Esophagus squamous epithelium (tissue), 4 donors: ENCODE measurements around the gene LCOR.

Experiments
- POLR2A ChIP-seq, 4 donors: fragments of 450-650 bp; IDR thresholded peaks; one replicate each; pipeline ENCODE4 v1.6.1; 2017; ENCODE audit warnings: antibody characterized with exemption in 4 of 4, mild to moderate bottlenecking in 4 of 4, moderate library complexity in 3 of 4
- TF ChIP-seq, protein P1 (sequence below), 6 experiments: fragments of 450-650 bp in 4 of 6; fragments of 200-600 bp in 2 of 6; sonication (generic) in 2 of 6; IDR thresholded peaks; one replicate each; pipeline ENCODE4 v1.5.1; 2016 to 2019; ENCODE audit warnings: antibody characterized with exemption in 6 of 6, mild to moderate bottlenecking in 4 of 6, moderate library complexity in 4 of 6

DNA sequence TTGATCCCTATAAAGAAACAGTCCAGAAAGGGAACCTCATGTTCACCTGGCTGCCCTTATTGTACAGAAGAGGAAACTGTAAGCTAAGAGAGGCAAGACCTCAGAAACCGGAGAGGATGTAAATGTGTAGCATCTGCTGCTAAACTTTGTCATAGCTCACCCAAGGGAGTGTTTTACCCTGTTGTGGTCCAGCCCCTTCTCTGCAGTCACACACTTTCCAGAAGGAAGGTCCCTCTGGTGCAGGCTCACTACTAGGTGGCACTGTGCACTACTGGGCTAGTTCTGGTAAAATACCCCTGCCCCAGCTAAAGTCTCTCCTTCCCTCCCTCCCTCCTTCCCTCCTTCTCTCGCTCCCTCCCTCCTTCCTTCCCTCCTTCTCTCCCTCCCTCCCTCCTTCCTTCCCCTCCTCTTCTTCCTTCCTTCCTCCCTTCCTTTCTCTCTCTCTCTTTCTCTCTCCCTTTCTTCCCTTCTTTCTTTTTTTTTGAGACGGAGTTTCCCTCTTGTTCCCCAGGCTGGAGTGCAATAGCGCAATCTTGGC lies 42.5 kb upstream of the LCOR start:
- TF ChIP-seq, protein P1, sequence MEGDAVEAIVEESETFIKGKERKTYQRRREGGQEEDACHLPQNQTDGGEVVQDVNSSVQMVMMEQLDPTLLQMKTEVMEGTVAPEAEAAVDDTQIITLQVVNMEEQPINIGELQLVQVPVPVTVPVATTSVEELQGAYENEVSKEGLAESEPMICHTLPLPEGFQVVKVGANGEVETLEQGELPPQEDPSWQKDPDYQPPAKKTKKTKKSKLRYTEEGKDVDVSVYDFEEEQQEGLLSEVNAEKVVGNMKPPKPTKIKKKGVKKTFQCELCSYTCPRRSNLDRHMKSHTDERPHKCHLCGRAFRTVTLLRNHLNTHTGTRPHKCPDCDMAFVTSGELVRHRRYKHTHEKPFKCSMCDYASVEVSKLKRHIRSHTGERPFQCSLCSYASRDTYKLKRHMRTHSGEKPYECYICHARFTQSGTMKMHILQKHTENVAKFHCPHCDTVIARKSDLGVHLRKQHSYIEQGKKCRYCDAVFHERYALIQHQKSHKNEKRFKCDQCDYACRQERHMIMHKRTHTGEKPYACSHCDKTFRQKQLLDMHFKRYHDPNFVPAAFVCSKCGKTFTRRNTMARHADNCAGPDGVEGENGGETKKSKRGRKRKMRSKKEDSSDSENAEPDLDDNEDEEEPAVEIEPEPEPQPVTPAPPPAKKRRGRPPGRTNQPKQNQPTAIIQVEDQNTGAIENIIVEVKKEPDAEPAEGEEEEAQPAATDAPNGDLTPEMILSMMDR (IDR thresholded peaks at IDR 0.05), result no peak
- no peak for TF ChIP-seq POLR2A (IDR thresholded peaks at IDR 0.05)
